Smooth muscle cell of the pulmonary artery (primary cell): ENCODE data around the gene RND3. TPM values are rescaled to one million over a fixed set of nuclear protein-coding genes. Genes with fewer than 3 reads are reported as not detected.

Experiments
- total RNA-seq: library from RNA; depleted of rRNA; stranded (reverse); fragments of >200 nt; gene quantifications from 2 replicates; pipeline ENCODE4 v1.2.3, GENCODE V29; 2014

The RND3 gene, protein sequence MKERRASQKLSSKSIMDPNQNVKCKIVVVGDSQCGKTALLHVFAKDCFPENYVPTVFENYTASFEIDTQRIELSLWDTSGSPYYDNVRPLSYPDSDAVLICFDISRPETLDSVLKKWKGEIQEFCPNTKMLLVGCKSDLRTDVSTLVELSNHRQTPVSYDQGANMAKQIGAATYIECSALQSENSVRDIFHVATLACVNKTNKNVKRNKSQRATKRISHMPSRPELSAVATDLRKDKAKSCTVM
- total RNA-seq, result 220 and 647 TPM in 2 replicates

DNA sequence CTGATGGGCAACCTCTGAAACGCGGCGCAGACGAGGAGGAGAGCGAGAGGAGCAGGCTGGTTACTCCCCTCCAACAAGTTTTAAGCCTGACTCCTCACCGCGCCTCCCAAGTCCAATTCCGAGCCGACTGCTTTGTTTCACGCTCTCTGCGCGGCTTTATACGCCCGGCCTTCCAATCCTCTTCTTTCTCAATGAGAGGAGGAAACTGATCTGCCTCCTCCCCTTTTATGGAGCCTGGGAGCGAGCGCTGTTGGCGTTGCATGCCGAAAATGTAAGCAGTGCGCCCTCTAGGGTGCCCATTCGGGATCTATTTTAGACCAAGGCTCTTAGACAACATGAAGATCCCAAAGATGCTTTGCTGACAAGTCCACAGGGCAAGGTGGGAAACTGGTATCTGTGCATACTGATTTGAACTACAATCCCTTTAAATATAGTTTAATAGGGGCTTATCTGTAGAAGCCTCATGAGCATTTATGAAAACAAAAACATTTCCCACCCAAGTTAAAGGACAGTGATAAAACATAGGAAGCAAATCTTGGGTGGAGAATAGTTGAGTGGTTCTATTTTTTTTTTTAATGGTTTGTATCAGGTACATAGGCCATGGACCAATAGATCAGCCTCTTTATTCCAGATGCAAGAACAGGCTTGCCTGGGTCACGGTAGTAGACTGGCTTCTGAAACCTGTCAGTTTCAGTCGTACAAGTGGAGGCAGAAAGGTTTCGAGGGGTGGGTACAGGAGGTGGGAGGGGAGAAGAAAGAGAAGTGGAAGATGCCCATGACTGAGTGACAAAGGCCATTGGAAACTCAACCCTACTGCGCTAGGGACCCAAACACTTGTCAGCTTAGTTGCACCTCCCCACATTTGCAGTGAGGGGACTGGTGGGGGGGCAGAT, at the start of gene RND3:
Gene RND3 (minus strand): TSS at position 131 of the 893 bp plus-strand sequence. CDS start 250 bp downstream, outside the sequence.

